PC-3 (cell line): ENCODE measurements around the gene CBFA2T3. TPM values are rescaled to one million over a fixed set of nuclear protein-coding genes. Genes with fewer than 3 reads are reported as not detected.

Source experiments
- ATAC-seq: fragments of 200-7000 bp; cut with Tn5 transposase; 2 replicates; pipeline ENCODE4 v1.9.1; 2020; ENCODE audit warnings: mild to moderate bottlenecking, moderate library complexity
- BruUV-seq: library from RNA; stranded (reverse); fragments of 400-500 nt; replicated peaks from 2 replicates; lab custom pipeline; 2021; lab: Mats Ljungman, UMichigan
- CTCF ChIA-PET: fragments of 300-600 bp; sonication (Branson Sonifier 250); formaldehyde crosslinking; loops from one replicate; lab custom pipeline; 2022; ENCODE audit warnings: antibody characterized with exemption; lab: Charles Lee
- POLR2A ChIA-PET: fragments of 300-600 bp; sonication (Branson Sonifier 250); formaldehyde crosslinking; loops from one replicate; lab custom pipeline; 2022; ENCODE audit warnings: antibody characterized with exemption; ENCODE audit not compliant: unreplicated experiment; lab: Charles Lee
- DNase-seq: peaks from one replicate; pipeline ENCODE4 v3.0.0-alpha.2; 2015
- H2AFZ ChIP-seq: fragments of 300-600 bp; sonication (generic); 2 replicates; pipeline ENCODE4 v1.6.0; 2016; ENCODE audit warnings: antibody characterized with exemption, low read length
- H3F3A ChIP-seq: fragments of 300-600 bp; sonication (generic); one replicate; pipeline ENCODE4 v1.6.0; 2017; ENCODE audit warnings: antibody characterized with exemption, low read length, control low read depth, mild to moderate bottlenecking; ENCODE audit not compliant: unreplicated experiment
- H3K27ac ChIP-seq: fragments of 300-600 bp; sonication (generic); 2 replicates; pipeline ENCODE4 v1.5.1; 2016; ENCODE audit warnings: mild to moderate bottlenecking, low read length
- H3K27me3 ChIP-seq: fragments of 300-600 bp; sonication (generic); 2 replicates; pipeline ENCODE4 v1.6.1; 2016; ENCODE audit warnings: low read length, mixed read lengths
- H3K36me3 ChIP-seq: fragments of 300-600 bp; sonication (generic); 2 replicates; pipeline ENCODE4 v1.6.1; 2016; ENCODE audit warnings: low read depth, mixed run types, low read length, mixed read lengths
- H3K4me1 ChIP-seq: fragments of 300-600 bp; sonication (generic); 2 replicates; pipeline ENCODE4 v1.5.1; 2016; ENCODE audit warnings: low read length; ENCODE audit not compliant: insufficient read depth
- H3K4me2 ChIP-seq: fragments of 300-600 bp; sonication (generic); 2 replicates; pipeline ENCODE4 v1.6.0; 2016; ENCODE audit warnings: low read length
- H3K4me3 ChIP-seq: fragments of 300-600 bp; sonication (generic); 2 replicates; pipeline ENCODE4 v1.5.1; 2016; ENCODE audit warnings: mild to moderate bottlenecking, low read length, mixed read lengths
- H3K79me2 ChIP-seq: fragments of 300-600 bp; sonication (generic); 2 replicates; pipeline ENCODE4 v1.6.1; 2017; ENCODE audit warnings: low read length, mixed read lengths
- H3K9ac ChIP-seq: fragments of 300-600 bp; sonication (generic); 2 replicates; pipeline ENCODE4 v1.6.0; 2016; ENCODE audit warnings: mild to moderate bottlenecking, low read length
- H3K9me2 ChIP-seq: fragments of 300-600 bp; sonication (generic); replicated peaks from 2 replicates; pipeline ENCODE4 v1.6.1; 2016; ENCODE audit warnings: mixed run types, low read length, mixed read lengths
- H3K9me3 ChIP-seq: fragments of 300-600 bp; sonication (generic); 2 replicates; pipeline ENCODE4 v1.6.1; 2016; ENCODE audit warnings: low read length, mixed read lengths
- H4K20me1 ChIP-seq: fragments of 300-600 bp; sonication (generic); 2 replicates; pipeline ENCODE4 v1.6.1; 2016; ENCODE audit warnings: low read length, mixed read lengths
- CTCF ChIP-seq: fragments of 300-600 bp; sonication (generic); conservative IDR thresholded peaks from 2 replicates; pipeline ENCODE4 v1.5.1; 2017; ENCODE audit warnings: antibody characterized with exemption, low read depth, mild to moderate bottlenecking, low read length
- EZH2 ChIP-seq: fragments of 300-600 bp; sonication (generic); IDR thresholded peaks from one replicate; pipeline ENCODE4 v1.6.1; 2017; ENCODE audit warnings: antibody characterized with exemption, mild to moderate bottlenecking, low read length; ENCODE audit not compliant: unreplicated experiment
- EZH2phosphoT487 ChIP-seq: fragments of 300-600 bp; sonication (generic); IDR thresholded peaks from 2 replicates; pipeline ENCODE4 v1.6.1; 2018; ENCODE audit warnings: mild to moderate bottlenecking, antibody characterized with exemption, low read length, borderline replicate concordance
- intact Hi-C: fragments of 100-400 bp; cut with micrococcal nuclease; formaldehyde crosslinking; loops from 2 replicates; pipeline ENCODE4 v1.9.0; 2023
- total RNA-seq: library from RNA; depleted of rRNA; stranded (reverse); fragments of >200 nt; gene quantifications from 2 replicates; pipeline ENCODE4 v1.2.3, GENCODE V29; 2014

The CBFA2T3 gene
- total RNA-seq, 1 experiment from 2014 or later = not detected

DNA sequence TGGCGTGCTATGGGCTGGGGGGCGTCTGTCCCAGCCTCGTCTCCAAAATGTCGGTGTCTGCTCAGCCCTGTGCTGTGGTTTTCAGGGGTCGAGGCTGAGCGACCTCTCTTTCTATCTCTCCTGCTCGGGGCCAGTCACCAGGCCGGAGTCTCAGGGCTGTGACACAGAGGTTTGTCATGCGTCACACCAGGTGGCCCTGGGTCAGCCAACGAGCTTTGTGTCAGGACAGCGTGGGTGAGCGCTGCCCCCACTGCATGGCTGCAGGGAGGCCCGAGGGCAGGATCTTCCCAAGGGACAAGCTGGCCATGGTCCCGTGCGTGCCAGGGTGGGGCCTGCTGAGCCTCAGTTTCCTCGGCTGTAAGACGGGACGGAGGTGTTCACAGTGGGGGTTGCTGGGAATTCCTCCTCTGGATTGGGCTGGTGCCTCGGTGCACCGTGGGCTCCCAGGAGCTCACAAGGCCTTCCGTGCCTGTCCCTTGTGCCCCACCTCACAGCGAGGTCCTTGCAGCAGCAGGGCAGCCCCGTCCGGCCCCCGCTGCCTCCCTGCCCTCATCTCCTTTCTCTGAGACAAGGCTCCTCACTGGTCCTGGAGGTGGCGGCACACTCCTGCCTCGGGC is 50.5 kb downstream of the CBFA2T3 start:
- ChIA-PET POLR2A (no interaction called here), CTCF (interaction anchor here (0.9 kb wide), 1 partner anchor 44 kb away, joined by 3 read pairs; no protein-coding TSS in a partner anchor)
- peak overlapping the region; percentile 59 for H3K4me2 ChIP-seq
- H3F3A ChIP-seq = no peaks in the 10 kb centered on the region
- BruUV-seq = no TSS peak
- no peaks in the 10 kb centered on the region for H3K36me3 ChIP-seq
- H3K9me2 ChIP-seq = no peaks in the 10 kb centered on the region
- intact Hi-C loops = loop anchor here (5.0 kb wide), 1 partner anchor 241 kb away; no protein-coding TSS in a partner anchor
- H3K27me3 ChIP-seq = no peaks in the 10 kb centered on the region
- H4K20me1 ChIP-seq = no peaks in the 10 kb centered on the region
- H3K27ac ChIP-seq = no peak overlapping the region
- H2AFZ ChIP-seq = 0 out of 2 replicates have a peak overlapping the region, but pooled peaks have one; percentile 32
- DNase-seq = peak; percentile 21
- H3K9ac ChIP-seq = no peak overlapping the region
- no peak overlapping the region; the same call in 1 of the 2 replicates for H3K4me3 ChIP-seq
- TF ChIP-seq EZH2phosphoT487 (no peak), CTCF (no peak)
- no peaks in the 10 kb centered on the region for H3K9me3 ChIP-seq
- ATAC-seq = no peak
- no peaks in the 10 kb centered on the region for H3K79me2 ChIP-seq
- peaks cover 22% of the 10 kb centered on the region for H3K4me1 ChIP-seq

DNA sequence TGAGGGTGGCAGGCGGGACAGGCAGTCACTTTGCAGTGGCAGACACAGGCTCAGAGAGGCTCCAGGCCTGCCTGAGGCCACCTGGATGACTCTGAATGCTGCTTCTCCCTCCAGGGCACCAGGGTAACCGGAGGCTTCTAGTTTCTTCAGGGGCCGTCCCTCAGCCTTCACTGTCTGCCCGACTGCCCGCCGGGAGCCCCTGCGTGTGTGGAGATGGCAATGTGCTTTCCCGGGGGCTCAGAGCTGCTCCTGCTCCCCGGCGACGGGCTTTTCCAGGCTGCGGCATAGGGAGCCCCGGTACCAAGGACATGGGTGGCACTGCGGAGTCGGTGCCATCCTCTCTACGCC is 51.5 kb downstream of the CBFA2T3 start:
- H3K27me3 ChIP-seq = no peaks in the 10 kb centered on the region
- H3K79me2 ChIP-seq = no peaks in the 10 kb centered on the region
- H3K4me2 ChIP-seq = peak overlapping the region; percentile 70
- intact Hi-C loops = loop anchor here (5.0 kb wide), 1 partner anchor 242 kb away; no protein-coding TSS in a partner anchor
- no peaks in the 10 kb centered on the region for H3K9me3 ChIP-seq
- ChIA-PET POLR2A (no interaction called here), CTCF (no interaction called here)
- H4K20me1 ChIP-seq = no peaks in the 10 kb centered on the region
- H3K4me3 ChIP-seq = no peak overlapping the region
- ATAC-seq = no peak
- DNase-seq = no peak
- H2AFZ ChIP-seq = peak overlapping the region; percentile 65
- no TSS peak for BruUV-seq
- H3K36me3 ChIP-seq = no peaks in the 10 kb centered on the region
- H3K4me1 ChIP-seq = peaks cover 29% of the 10 kb centered on the region
- H3K9me2 ChIP-seq = no peaks in the 10 kb centered on the region
- TF ChIP-seq EZH2phosphoT487 (no peak), EZH2 (no peak), CTCF (no peak)
- H3K27ac ChIP-seq = no peak overlapping the region
- H3K9ac ChIP-seq = no peak overlapping the region
- H3F3A ChIP-seq = no peaks in the 10 kb centered on the region

GRCh38 chr16:88924834-88925539 is 52.0 kb downstream of the CBFA2T3 start:
- no peak overlapping the region for H3K27ac ChIP-seq
- no peaks in the 10 kb centered on the region for H3K36me3 ChIP-seq
- intact Hi-C loops = loop anchor here (5.0 kb wide), 1 partner anchor 242 kb away; no protein-coding TSS in a partner anchor
- ChIA-PET POLR2A (no interaction called here), CTCF (no interaction called here)
- TF ChIP-seq EZH2 = no peak
- TF ChIP-seq CTCF = peak; percentile 50
- H3K9me3 ChIP-seq = no peaks in the 10 kb centered on the region
- H3K9ac ChIP-seq = no peak overlapping the region
- no TSS peak for BruUV-seq
- H3F3A ChIP-seq = no peaks in the 10 kb centered on the region
- no peak overlapping the region for H3K4me3 ChIP-seq
- H3K27me3 ChIP-seq = no peaks in the 10 kb centered on the region
- no peaks in the 10 kb centered on the region for H3K79me2 ChIP-seq
- no peaks in the 10 kb centered on the region for H3K9me2 ChIP-seq
- no peaks in the 10 kb centered on the region for H4K20me1 ChIP-seq
- H3K4me2 ChIP-seq = peak overlapping the region; percentile 70
- ATAC-seq (peak; percentile 80), DNase-seq (peak; percentile 80)
- H2AFZ ChIP-seq = peak overlapping the region; percentile 65
- peaks cover 29% of the 10 kb centered on the region for H3K4me1 ChIP-seq
